Cardiac muscle cell (in vitro differentiated cells and primary cell): Measurements from ENCODE around the gene SMG1. TPM values are rescaled to one million over a fixed set of nuclear protein-coding genes. Genes with fewer than 3 reads are reported as not detected.
A peak's percentile ranks its signal among the peaks of the same experiment; 100 is the strongest.

ENCODE experiments used
- DNase-seq, 2 donors: peaks; one replicate each; pipeline versions ENCODE4 v3.0.0 to v3.0.0-alpha.2; 2010 to 2017; ENCODE audit warnings: low read depth in 1 of 2, low spot score in 1 of 2
- H3K27ac ChIP-seq: fragments of 200-600 bp; sonication (generic); 2 replicates; pipeline ENCODE4 v1.5.1; 2016
- H3K27me3 ChIP-seq: fragments of 200-600 bp; sonication (generic); 2 replicates; pipeline ENCODE4 v1.6.0; 2016; ENCODE audit warnings: control low read depth
- H3K36me3 ChIP-seq: fragments of 200-600 bp; sonication (generic); 2 replicates; pipeline ENCODE4 v1.5.1; 2016; ENCODE audit warnings: control low read depth
- H3K4me1 ChIP-seq: fragments of 200-600 bp; sonication (generic); 2 replicates; pipeline ENCODE4 v1.8.1; 2017; ENCODE audit warnings: low read depth, mild to moderate bottlenecking, mixed run types
- H3K4me3 ChIP-seq: fragments of 200-600 bp; sonication (generic); 2 replicates; pipeline ENCODE4 v1.5.1; 2016; ENCODE audit warnings: mild to moderate bottlenecking
- H3K9me3 ChIP-seq: fragments of 200-600 bp; sonication (generic); 2 replicates; pipeline ENCODE4 v1.5.1; 2017; ENCODE audit warnings: low read depth, mild to moderate bottlenecking, control low read depth
- polyA plus RNA-seq: library from polyadenylated mRNA; unstranded; fragments of >200 nt; fragmentation: Nextera tagmentation; extraction: Ambion mirVana; gene quantifications from 2 replicates; pipeline ENCODE4 v1.2.1, GENCODE V29; 2016
- total RNA-seq: library from RNA; depleted of rRNA; stranded (reverse); fragments of >200 nt; gene quantifications from 2 replicates; pipeline ENCODE4 v1.2.3, GENCODE V29; 2016
- TF ChIP-seq, protein P1 (sequence below): IDR thresholded peaks from 2 replicates; pipeline ENCODE4 v1.5.1; 2012; ENCODE audit warnings: low read depth, mild to moderate bottlenecking, low read length

SMG1 gene
- total and polyA plus RNA-seq, 2 experiments from 2014 or later, result 8.2 to 30.1 TPM

GRCh38 chr16:18829251-18829650, 97.0 kb downstream of the SMG1 start:
- peaks cover 59% of the 10 kb centered on the region for H3K36me3 ChIP-seq
- no peaks in the 10 kb centered on the region for H3K4me1 ChIP-seq
- no peaks in the 10 kb centered on the region for H3K9me3 ChIP-seq
- no peak overlapping the region for H3K27ac ChIP-seq
- TF ChIP-seq, protein P1, sequence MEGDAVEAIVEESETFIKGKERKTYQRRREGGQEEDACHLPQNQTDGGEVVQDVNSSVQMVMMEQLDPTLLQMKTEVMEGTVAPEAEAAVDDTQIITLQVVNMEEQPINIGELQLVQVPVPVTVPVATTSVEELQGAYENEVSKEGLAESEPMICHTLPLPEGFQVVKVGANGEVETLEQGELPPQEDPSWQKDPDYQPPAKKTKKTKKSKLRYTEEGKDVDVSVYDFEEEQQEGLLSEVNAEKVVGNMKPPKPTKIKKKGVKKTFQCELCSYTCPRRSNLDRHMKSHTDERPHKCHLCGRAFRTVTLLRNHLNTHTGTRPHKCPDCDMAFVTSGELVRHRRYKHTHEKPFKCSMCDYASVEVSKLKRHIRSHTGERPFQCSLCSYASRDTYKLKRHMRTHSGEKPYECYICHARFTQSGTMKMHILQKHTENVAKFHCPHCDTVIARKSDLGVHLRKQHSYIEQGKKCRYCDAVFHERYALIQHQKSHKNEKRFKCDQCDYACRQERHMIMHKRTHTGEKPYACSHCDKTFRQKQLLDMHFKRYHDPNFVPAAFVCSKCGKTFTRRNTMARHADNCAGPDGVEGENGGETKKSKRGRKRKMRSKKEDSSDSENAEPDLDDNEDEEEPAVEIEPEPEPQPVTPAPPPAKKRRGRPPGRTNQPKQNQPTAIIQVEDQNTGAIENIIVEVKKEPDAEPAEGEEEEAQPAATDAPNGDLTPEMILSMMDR, result no peak
- no peak overlapping the region for H3K4me3 ChIP-seq
- DNase-seq, result no peak
- H3K27me3 ChIP-seq, result no peaks in the 10 kb centered on the region

GRCh38 chr16:18827890-18828289, 98.3 kb downstream of the SMG1 start:
- no peak for DNase-seq
- H3K36me3 ChIP-seq, result peaks cover 45% of the 10 kb centered on the region
- no peaks in the 10 kb centered on the region for H3K4me1 ChIP-seq
- TF ChIP-seq, protein P1, result no peak
- H3K4me3 ChIP-seq, result no peak overlapping the region
- no peaks in the 10 kb centered on the region for H3K9me3 ChIP-seq
- no peak overlapping the region for H3K27ac ChIP-seq
- no peaks in the 10 kb centered on the region for H3K27me3 ChIP-seq

DNA sequence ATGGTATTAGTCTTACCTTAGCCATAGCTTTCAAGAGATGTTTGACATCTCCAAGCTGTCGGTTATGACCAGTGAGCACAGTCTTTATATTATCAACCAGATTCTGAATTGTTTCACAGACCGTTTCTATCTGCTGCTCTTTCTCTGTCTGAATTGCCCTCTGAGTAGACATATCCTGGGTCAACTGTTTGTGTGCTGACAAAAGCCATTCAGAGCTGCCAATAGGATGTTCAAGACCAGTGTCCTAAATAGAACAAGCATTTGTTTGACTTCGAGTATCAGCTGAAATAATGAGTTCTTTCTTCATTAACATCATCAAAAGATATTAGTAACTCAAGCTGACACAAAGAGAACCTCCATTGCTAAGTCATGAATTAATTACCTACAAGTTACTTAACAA, 109.9 kb downstream of the SMG1 start:
- Histone ChIP-seq H3K36me3 (peaks cover 60% of the 10 kb centered on the region), H3K4me3 (no peak overlapping the region), H3K27me3 (no peaks in the 10 kb centered on the region), H3K9me3 (no peaks in the 10 kb centered on the region), H3K4me1 (no peaks in the 10 kb centered on the region), H3K27ac (peak overlapping the region; percentile 9)
- TF ChIP-seq, protein P1, result no peak
- DNase-seq, result no peak

GRCh38 chr16:18811925-18812324, 114.3 kb downstream of the SMG1 start:
- Histone ChIP-seq H3K27ac (no peak overlapping the region), H3K4me3 (no peak overlapping the region), H3K27me3 (no peaks in the 10 kb centered on the region), H3K4me1 (no peaks in the 10 kb centered on the region), H3K9me3 (no peaks in the 10 kb centered on the region), H3K36me3 (peaks cover 69% of the 10 kb centered on the region)
- TF ChIP-seq, protein P1, result no peak
- no peak for DNase-seq

DNA sequence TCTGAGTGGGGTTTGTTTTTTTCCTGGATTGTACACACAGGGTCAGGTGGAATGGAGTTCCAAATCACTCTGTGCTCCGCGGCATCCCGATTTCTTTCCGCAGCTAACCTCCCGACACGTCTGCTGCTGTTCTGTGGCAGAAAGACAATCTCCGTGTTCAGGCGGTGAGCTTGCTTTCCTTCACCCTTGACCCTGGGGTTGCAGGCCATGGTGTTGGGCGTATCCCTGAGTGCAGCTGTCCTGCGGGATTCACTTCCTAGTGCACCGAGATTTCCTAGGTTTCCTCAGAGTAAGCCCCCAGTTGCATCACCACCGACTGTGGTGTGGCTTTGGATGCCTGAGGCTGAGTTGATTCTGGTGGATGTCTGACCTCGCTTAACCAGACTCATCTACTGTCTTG, 117.0 kb downstream of the SMG1 start:
- H3K27me3 ChIP-seq, result no peaks in the 10 kb centered on the region
- no peak overlapping the region for H3K4me3 ChIP-seq
- TF ChIP-seq, protein P1, result no peak
- DNase-seq, result no peak
- peaks cover 48% of the 10 kb centered on the region for H3K36me3 ChIP-seq
- H3K27ac ChIP-seq, result no peak overlapping the region
- H3K9me3 ChIP-seq, result no peaks in the 10 kb centered on the region
- peaks cover under 1% of the 10 kb centered on the region for H3K4me1 ChIP-seq
